H9 (cell line): ENCODE measurements around the gene GGT6. TPM values are rescaled to one million over a fixed set of nuclear protein-coding genes. Genes with fewer than 3 reads are reported as not detected.

Experiments used
- DNase-seq: peaks from one replicate; pipeline ENCODE4 v3.0.0-alpha.2; 2017
- H2AFZ ChIP-seq: one replicate; pipeline ENCODE4 v1.6.1; 2013; ENCODE audit warnings: mild to moderate bottlenecking, low read length, control low read depth, moderate library complexity
- H2AK5ac ChIP-seq: 2 replicates; pipeline ENCODE4 v1.6.1; 2013; ENCODE audit warnings: low read length, control low read depth, mixed read lengths; ENCODE audit not compliant: insufficient read length
- H2BK120ac ChIP-seq: one replicate; pipeline ENCODE4 v1.6.1; 2013; ENCODE audit warnings: low read depth, mild to moderate bottlenecking, low read length, control low read depth, inconsistent platforms; ENCODE audit not compliant: poor library complexity, severe bottlenecking
- H2BK12ac ChIP-seq: 2 replicates; pipeline ENCODE4 v1.6.1; 2013; ENCODE audit warnings: low read length, control low read depth, mixed read lengths, low read depth; ENCODE audit not compliant: insufficient read length
- H2BK15ac ChIP-seq: 2 replicates; pipeline ENCODE4 v1.6.1; 2013; ENCODE audit warnings: low read depth, low read length, control low read depth
- H2BK20ac ChIP-seq: one replicate; pipeline ENCODE4 v1.6.1; 2013; ENCODE audit warnings: low read depth, mild to moderate bottlenecking, low read length, control low read depth, inconsistent platforms; ENCODE audit not compliant: poor library complexity, severe bottlenecking
- H2BK5ac ChIP-seq: 2 replicates; pipeline ENCODE4 v1.6.1; 2013; ENCODE audit warnings: low read length, control low read depth, mixed read lengths; ENCODE audit not compliant: insufficient read length
- H3K14ac ChIP-seq: 2 replicates; pipeline ENCODE4 v1.6.1; 2013; ENCODE audit warnings: low read length, control low read depth; ENCODE audit not compliant: insufficient read depth
- H3K18ac ChIP-seq: 2 replicates; pipeline ENCODE4 v1.6.1; 2013; ENCODE audit warnings: low read depth, mild to moderate bottlenecking, mixed read lengths, low read length, control low read depth; ENCODE audit not compliant: insufficient read length
- H3K23ac ChIP-seq: 2 replicates; pipeline ENCODE4 v1.6.1; 2013; ENCODE audit warnings: low read length, control low read depth, mixed read lengths, low read depth; ENCODE audit not compliant: insufficient read length
- H3K23me2 ChIP-seq: 2 replicates; pipeline ENCODE4 v1.6.1; 2013; ENCODE audit warnings: low read depth, mild to moderate bottlenecking, mixed read lengths, low read length, control low read depth; ENCODE audit not compliant: insufficient read length, poor library complexity, severe bottlenecking
- H3K27ac ChIP-seq: 2 replicates; pipeline ENCODE4 v1.5.1; 2013; ENCODE audit warnings: low read length, control low read depth, mixed read lengths, low read depth; ENCODE audit not compliant: insufficient read length
- H3K27me3 ChIP-seq: 2 replicates; pipeline ENCODE4 v1.6.1; 2013; ENCODE audit warnings: low read length, control low read depth, inconsistent platforms; ENCODE audit not compliant: insufficient read depth
- H3K4ac ChIP-seq: 2 replicates; pipeline ENCODE4 v1.6.1; 2013; ENCODE audit warnings: low read depth, mild to moderate bottlenecking, control low read depth, inconsistent platforms, low read length, moderate library complexity
- H3K4me1 ChIP-seq: 2 replicates; pipeline ENCODE4 v1.6.1; 2013; ENCODE audit warnings: low read length, control low read depth, inconsistent platforms; ENCODE audit not compliant: insufficient read depth
- H3K4me2 ChIP-seq: 2 replicates; pipeline ENCODE4 v1.6.1; 2013; ENCODE audit warnings: low read length, control low read depth, mixed read lengths; ENCODE audit not compliant: insufficient read length, insufficient read depth
- H3K56ac ChIP-seq: 2 replicates; pipeline ENCODE4 v1.6.1; 2013; ENCODE audit warnings: low read depth, mild to moderate bottlenecking, mixed read lengths, low read length, control low read depth; ENCODE audit not compliant: insufficient read length
- H3K79me1 ChIP-seq: 2 replicates; pipeline ENCODE4 v1.6.1; 2013; ENCODE audit warnings: low read depth, mild to moderate bottlenecking, moderate library complexity, low read length, control low read depth, inconsistent platforms; ENCODE audit not compliant: insufficient read depth, poor library complexity, severe bottlenecking
- H3K79me2 ChIP-seq: 2 replicates; pipeline ENCODE4 v1.6.1; 2013; ENCODE audit warnings: low read length, control low read depth, inconsistent platforms; ENCODE audit not compliant: insufficient read depth
- H3K9ac ChIP-seq: 2 replicates; pipeline ENCODE4 v1.6.1; 2013; ENCODE audit warnings: low read length, control low read depth, mixed read lengths; ENCODE audit not compliant: insufficient read length; ENCODE audit errors: extremely low read depth
- H3K9me3 ChIP-seq: one replicate; pipeline ENCODE4 v1.6.1; 2013; ENCODE audit warnings: low read depth, low read length, inconsistent platforms; ENCODE audit not compliant: control insufficient read depth
- H3T11ph ChIP-seq: one replicate; pipeline ENCODE4 v1.6.1; 2013; ENCODE audit warnings: mild to moderate bottlenecking, low read length, control low read depth, inconsistent platforms
- H4K20me1 ChIP-seq: one replicate; pipeline ENCODE4 v1.6.1; 2013; ENCODE audit not compliant: control insufficient read depth, insufficient read length, insufficient read depth
- H4K5ac ChIP-seq: 2 replicates; pipeline ENCODE4 v1.6.1; 2013; ENCODE audit warnings: low read depth, mild to moderate bottlenecking, mixed read lengths, low read length, control low read depth; ENCODE audit not compliant: insufficient read length
- H4K8ac ChIP-seq: replicated peaks from 2 replicates; pipeline ENCODE4 v1.6.1; 2013; ENCODE audit warnings: low read length, control low read depth, mixed read lengths, low read depth; ENCODE audit not compliant: insufficient read length
- H4K91ac ChIP-seq: 2 replicates; pipeline ENCODE4 v1.6.1; 2013; ENCODE audit warnings: low read depth, mild to moderate bottlenecking, moderate library complexity, mixed read lengths, low read length, control low read depth; ENCODE audit not compliant: insufficient read length
- H3K27ac Mint-ChIP-seq, 3 experiments: 2 replicates in 2 of 3; 3 replicates in 1 of 3; pipeline ENCODE4 v1.8.0; 2020 to 2021; ENCODE audit warnings: mixed read lengths in 3 of 3, mild to moderate bottlenecking in 1 of 3, moderate library complexity in 1 of 3
- H3K27me3 Mint-ChIP-seq: 2 replicates; pipeline ENCODE4 v1.8.0; 2021; ENCODE audit warnings: low read depth, mild to moderate bottlenecking, moderate library complexity, mixed read lengths
- H3K36me3 Mint-ChIP-seq, 3 experiments: 2 replicates in 2 of 3; 3 replicates in 1 of 3; pipeline ENCODE4 v1.8.0; 2020 to 2021; ENCODE audit warnings: low read depth in 3 of 3, mixed read lengths in 3 of 3; ENCODE audit not compliant: insufficient read depth in 1 of 3
- H3K4me1 Mint-ChIP-seq, 2 experiments: 2 replicates each; pipeline ENCODE4 v1.8.0; 2020; ENCODE audit warnings: mixed read lengths in 2 of 2
- H3K4me3 Mint-ChIP-seq, 2 experiments: 2 replicates in 1 of 2; 3 replicates in 1 of 2; pipeline ENCODE4 v1.8.0; 2020 to 2021; ENCODE audit warnings: mild to moderate bottlenecking in 2 of 2, mixed read lengths in 2 of 2, moderate library complexity in 1 of 2
- H3K9me3 Mint-ChIP-seq, 2 experiments: 2 replicates in 1 of 2; 3 replicates in 1 of 2; pipeline ENCODE4 v1.8.0; 2020; ENCODE audit warnings: mild to moderate bottlenecking in 2 of 2, mixed read lengths in 2 of 2, moderate library complexity in 1 of 2
- CTCF ChIP-seq: fragments of 200-600 bp; sonication (generic); conservative IDR thresholded peaks from 3 replicates; pipeline ENCODE4 v1.8.0; 2021; ENCODE audit warnings: antibody characterized with exemption, mild to moderate bottlenecking
- WGBS: extraction: QIAGEN DNeasy Blood & Tissue Kit; methylation state at CpG from one replicate; pipeline ENCODE4 v1.1.7; 2013; ENCODE audit warnings: missing lambda C conversion rate, low lambda C conversion rate, mixed read lengths; ENCODE audit not compliant: insufficient read length; ENCODE audit errors: extremely low coverage; 5-methylcytosine and 5-hydroxymethylcytosine counted together
- total RNA-seq: library from RNA; stranded (reverse); gene quantifications from 2 replicates; pipeline ENCODE4 v1.2.1, GENCODE V29; 2021

GGT6 gene
- total RNA-seq, 1 experiment from 2014 or later = 0.17 TPM

GRCh38 chr17:4598776-4599504 is 38.6 kb upstream of the GGT6 start:
- peaks cover 15% of the 10 kb centered on the region for H3K27me3 Mint-ChIP-seq
- TF ChIP-seq CTCF = no peak
- peaks cover 28 to 44% of the 10 kb centered on the region in 2 experiments for H3K4me1 Mint-ChIP-seq
- Histone ChIP-seq H3K27ac (no peak overlapping the region), H3K14ac (peak overlapping the region; percentile 55; the same call in 1 of the 2 replicates), H3K18ac (no peak overlapping the region), H2BK15ac (no peak overlapping the region), H2BK12ac (no peak overlapping the region), H2AFZ (no peak overlapping the region), H3K23me2 (no peaks in the 10 kb centered on the region), H3K4me2 (no peak overlapping the region), H3K79me2 (no peaks in the 10 kb centered on the region), H4K8ac (no peak overlapping the region), H3T11ph (no peak overlapping the region), H3K9ac (no peak overlapping the region), H4K91ac (no peak overlapping the region), H3K4me1 (peaks cover 3% of the 10 kb centered on the region; the same call in 1 of the 2 replicates), H3K4ac (no peak overlapping the region), H3K56ac (no peak overlapping the region), H4K5ac (no peak overlapping the region), H2BK20ac (no peak overlapping the region), H3K9me3 (no peaks in the 10 kb centered on the region), H3K79me1 (no peaks in the 10 kb centered on the region), H3K27me3 (no peaks in the 10 kb centered on the region), H2BK120ac (no peak overlapping the region), H2AK5ac (no peak overlapping the region), H3K23ac (no peak overlapping the region), H2BK5ac (no peak overlapping the region), H4K20me1 (no peaks in the 10 kb centered on the region)
- 0 out of 7 replicates have a peak overlapping the region, but pooled peaks of 1 of the 3 experiments have one; percentile 44 for H3K27ac Mint-ChIP-seq
- H3K9me3 Mint-ChIP-seq = peaks cover 0 to 2% of the 10 kb centered on the region in 2 experiments; a peak in 2 of 5 replicates
- H3K36me3 Mint-ChIP-seq = peaks cover 0 to 4% (median 0%) of the 10 kb centered on the region in 3 experiments; a peak in 1 of 7 replicates
- no CpG with 5 or more reads among the region's 20 CpGs for WGBS
- H3K4me3 Mint-ChIP-seq = peak overlapping the region in 1 of 2 experiments; percentile 61; a peak in 1 of 5 replicates
- DNase-seq = no peak
